Stimulated activated CD4-positive, alpha-beta T cell treated with anti-CD3 and anti-CD28 coated beads, Interleukin-12 subunit alpha, Interleukin-12 subunit beta, amount 100 ng/mL, for 24 hours (primary cell): ENCODE results near the gene SLC39A9.

Experiments used
- DNase-seq, 2 experiments: peaks; one replicate each; pipeline ENCODE4 v3.0.0-alpha.2; 2020; ENCODE audit warnings: low read depth in 2 of 2

Gene SLC39A9, protein sequence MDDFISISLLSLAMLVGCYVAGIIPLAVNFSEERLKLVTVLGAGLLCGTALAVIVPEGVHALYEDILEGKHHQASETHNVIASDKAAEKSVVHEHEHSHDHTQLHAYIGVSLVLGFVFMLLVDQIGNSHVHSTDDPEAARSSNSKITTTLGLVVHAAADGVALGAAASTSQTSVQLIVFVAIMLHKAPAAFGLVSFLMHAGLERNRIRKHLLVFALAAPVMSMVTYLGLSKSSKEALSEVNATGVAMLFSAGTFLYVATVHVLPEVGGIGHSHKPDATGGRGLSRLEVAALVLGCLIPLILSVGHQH

DNA sequence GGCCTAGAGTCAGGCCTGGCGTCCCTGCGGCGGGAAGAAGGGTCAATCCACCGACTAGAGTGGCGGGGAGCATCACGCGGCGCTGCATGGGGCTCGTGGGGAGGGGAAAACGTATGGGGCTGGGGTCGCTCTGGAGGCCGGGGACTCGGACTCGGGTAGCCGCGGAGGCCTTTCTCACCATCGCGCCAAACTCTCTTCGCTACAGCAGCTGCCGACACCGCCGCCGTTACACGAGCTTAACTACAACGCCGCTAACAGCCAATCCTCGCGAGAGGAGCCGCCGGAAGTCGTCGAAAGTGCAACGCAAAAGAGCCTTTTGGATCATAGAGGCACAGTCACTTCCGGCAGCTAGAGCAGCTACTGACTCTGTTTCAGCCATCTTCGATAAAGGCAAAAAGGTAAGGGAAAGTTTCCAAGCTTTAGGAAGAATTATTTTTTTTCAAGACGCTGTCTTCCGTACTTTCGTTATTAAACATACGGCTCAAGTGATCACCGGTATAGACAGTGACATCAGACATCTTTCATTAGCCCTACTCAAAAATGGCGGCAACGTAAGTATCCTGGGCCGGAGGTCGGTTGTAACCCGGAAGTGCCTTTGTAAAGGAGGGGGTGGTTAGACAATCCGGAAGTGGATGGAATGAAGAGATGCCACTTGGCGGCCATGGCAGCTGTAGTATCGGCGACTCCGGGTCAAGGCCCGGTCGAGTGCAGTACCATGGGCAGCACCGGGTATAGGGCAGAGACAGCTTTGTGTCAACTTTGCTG, at the start of gene SLC39A9, which contains the start of gene ERH:
Gene SLC39A9, plus strand, starts transcription at position 640 of the 765 bp plus-strand sequence. CDS start 678 bp downstream, outside the sequence.
Gene ERH, minus strand, starts transcription at position 247 of the 765 bp plus-strand sequence. Its CDS starts 66 bp downstream, at position 181.
- DNase-seq, result peak; percentile 87 to 89

DNA sequence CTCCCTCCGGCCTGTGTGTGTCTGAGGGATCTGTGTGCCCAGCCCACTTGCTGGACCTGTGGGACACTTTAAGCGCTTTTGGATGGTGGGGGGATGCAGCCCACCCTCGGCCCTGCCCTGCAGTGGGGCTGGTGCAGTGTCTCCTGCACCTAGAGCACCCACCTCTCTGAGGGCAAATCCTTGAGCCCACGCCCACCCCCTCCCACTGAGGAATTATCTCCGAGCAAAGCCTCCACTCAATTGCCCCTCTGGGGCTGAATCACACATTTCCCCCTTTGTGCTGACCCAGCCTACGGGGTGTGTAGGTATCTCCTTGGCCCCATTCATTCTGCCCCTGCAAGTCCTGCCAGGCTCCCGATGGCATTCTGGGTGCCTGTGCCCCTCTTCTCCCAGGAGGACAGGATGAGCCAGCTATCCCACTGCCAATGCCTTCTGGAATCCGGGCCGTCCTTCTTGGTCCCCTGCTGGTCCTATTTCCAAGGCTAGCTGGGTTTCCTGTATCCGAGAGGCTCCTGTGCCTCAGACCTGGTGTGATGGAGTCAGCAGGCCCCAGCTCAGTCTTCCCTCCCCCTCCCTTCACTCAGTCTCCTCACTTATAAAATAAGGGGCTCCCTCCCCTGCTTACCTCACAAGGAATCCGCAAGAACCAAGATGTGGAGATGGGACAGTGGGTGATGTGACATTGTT, 49.3 kb upstream of the SLC39A9 start:
- DNase-seq, result no peak

DNA sequence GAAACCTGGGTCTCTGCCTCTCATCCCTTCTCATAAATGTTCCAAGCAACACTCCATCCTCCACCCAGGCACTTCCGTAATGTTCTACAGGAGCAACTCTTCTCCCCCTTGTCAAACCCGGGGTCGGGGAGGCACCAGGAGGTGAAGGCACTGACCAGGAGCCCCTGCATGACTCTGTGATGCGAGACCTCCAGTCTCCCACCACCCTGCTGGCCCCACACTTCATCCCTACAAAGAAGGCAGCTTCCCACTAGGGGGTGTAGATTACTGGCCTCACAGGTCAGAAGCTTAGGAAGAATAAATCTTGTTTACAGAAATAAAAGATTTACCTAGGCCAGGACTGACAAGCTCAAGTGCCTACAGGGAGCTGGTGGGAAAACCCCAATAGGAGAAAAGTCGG, 47.6 kb upstream of the SLC39A9 start:
- no peak for DNase-seq

DNA sequence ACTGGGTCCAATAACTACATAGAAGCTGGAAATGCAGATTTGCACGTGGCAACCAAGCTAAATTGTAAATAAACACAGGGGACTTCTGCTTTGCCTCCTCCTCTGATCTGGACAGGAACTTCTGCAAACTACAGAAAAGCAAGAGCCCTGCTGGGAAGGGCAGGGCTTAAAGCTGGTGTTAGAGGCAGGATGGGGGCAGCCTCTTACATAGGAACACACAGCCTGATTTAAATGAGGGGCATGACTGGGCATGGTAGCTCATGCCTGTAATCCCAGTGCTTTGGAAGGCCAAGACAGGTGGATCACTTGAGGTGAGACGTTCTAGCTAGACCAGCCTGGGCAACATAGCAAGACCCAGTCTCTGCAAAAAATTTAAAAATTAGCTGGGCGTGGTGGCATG, 47.1 kb upstream of the SLC39A9 start:
- no peak for DNase-seq

DNA sequence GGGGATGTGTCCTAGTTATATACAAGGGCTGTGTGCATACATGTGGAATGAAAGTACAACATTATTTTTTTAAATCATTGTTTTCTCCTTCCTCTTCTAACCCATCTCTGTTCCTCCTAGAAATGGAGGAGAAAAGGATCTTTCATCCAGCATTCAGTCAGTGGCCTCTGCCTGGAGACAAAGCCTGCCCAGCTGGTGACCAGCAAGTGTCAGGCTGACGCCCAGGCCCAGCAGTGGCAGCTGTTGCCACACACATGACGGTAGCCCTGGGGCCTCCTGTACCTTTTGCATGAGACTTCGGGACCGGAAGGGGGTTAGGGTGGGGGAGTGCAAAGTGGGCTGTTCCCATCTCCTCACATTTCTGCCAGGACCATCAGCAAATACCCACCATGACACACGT, 46.6 kb upstream of the SLC39A9 start:
- no peak for DNase-seq

DNA sequence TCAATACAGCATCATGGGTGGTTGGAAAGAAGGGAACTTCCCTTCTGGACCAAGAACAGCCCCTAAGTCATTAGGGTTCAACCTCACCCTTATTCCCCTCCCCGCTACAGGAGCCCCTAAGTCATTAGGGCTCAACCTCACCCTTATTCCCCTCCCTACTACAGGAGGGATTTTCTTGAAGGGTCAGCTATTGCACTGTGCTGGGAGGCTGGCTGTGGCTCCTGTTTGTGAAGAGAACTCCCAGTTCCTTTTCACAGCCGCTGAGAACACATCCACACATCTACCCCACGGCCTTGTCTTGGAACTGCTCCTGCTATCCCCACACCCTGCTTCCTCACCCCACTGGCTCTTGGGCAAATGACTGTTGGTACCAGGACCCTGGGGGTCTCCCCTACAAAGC, 45.3 kb upstream of the SLC39A9 start:
- DNase-seq, result no peak

DNA sequence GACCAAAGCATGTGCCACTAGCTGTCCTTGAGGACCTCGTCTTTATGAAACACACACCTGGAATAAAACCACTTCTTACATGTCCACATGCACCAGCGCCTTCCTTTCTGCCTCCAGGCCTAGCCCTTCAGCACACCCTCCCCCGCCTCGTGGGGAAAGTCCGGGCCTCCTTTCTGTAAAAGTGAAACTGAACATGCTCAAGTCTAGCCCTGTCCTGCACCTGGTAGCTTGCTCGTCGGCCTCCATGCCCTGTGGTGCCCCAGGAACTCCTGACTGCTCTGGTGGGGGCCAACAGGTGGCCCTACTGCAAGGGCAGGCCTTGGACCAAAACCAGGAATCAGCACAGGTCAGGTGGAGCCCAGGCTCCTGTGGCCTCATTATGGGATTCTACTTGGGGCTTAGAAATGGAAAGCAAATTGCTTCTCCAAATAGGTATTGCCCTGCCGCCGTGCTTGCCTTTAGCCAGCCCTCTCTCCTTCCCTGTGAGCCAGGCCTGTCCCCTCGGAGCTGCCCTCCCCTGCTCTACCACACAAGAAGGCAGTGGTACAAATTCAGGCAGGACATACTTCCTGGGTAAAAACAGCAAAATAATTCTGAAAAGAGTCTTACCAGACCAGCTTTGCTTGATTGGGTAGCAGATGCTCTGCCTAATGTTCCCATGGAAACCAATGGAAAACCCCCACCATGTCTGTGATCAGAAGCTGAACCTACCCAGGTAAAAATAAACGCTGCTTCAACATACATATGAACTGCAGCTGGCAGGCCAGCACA, 43.9 kb upstream of the SLC39A9 start:
- DNase-seq, result peak; percentile 42 to 58

DNA sequence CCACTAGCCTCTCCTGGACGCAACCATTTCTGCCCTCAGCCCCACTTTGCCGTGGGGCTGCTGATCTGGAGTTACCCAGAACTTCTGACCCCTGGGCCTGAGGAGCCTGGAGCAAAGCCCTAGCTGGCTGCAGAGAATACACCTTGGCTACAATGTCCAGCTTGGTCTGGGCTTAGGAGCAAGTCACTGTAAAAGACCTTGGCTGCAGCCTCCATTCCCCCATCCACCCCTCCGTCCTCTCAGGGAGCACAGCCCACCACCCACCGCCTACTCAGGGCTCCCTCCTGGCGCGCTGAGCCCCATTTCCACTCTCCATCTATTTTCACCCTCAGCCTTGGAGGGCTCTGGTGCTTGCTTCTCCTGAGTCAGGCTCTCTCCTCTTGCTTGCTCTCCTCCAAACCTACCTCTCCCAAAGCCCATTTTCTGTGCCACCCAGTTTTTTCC, 43.3 kb upstream of the SLC39A9 start:
- DNase-seq, result no peak

DNA sequence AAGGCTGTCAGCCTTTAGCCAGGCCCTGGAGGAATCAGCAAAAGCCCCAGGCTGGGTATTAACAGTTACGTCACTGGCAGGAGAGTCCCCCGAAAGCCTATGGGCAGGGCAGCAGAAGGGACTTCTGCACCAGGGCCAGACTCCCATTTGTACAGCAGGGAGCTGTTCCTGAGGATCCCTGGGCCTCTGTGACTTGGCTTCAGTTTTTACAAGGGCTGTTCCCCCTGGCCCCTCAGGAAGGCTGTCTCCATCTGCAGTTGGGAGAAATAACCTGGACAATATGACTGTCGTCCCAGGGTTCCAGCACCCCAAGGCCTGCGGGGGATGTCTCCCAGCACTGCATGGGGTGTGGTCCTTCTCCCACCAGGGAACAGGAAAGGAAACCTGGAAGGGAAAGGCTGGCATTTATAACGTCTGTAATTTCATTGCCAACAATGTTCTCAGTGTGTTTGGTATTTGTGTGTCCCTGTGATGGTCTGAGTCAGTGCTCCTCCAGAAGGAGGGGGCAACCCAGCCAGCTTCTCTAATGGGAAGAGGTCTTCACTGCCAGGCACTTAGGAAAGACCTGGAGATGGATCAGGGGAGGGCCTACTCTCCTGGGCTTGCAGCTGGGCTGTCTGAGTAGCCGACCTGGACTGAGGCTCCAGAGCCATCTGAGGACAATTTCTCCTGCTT, 42.7 kb upstream of the SLC39A9 start:
- DNase-seq, result no peak

DNA sequence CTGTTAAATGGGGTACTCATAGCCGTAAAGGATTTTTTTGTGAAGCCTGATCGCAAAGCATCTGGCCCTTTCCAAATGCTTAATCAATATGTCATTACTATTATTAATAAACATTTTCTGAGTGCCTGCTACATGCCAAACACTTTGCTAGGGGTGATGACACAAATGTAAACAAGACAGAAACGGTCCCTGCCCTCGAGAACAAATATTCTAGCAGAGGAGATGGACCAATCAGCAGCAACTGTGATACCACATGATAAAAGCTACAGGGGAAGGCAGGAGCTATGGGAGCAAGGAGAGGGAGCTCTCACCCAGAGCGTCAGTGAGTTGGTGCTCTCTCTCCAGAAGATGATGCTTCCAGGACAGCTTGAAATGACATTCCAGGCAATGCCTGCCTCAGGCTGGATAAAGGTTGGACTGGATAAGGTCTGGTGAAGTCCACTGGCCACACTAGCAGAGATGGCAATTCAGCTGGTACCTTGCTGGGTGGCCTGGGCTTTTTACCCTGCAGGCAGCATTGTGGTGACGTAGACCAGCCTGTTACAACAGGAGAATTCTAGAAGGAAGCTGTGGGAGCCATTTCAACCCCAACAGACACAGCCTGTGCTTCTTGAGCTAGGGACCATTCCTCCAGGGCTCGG, 41.5 kb upstream of the SLC39A9 start:
- no peak for DNase-seq

DNA sequence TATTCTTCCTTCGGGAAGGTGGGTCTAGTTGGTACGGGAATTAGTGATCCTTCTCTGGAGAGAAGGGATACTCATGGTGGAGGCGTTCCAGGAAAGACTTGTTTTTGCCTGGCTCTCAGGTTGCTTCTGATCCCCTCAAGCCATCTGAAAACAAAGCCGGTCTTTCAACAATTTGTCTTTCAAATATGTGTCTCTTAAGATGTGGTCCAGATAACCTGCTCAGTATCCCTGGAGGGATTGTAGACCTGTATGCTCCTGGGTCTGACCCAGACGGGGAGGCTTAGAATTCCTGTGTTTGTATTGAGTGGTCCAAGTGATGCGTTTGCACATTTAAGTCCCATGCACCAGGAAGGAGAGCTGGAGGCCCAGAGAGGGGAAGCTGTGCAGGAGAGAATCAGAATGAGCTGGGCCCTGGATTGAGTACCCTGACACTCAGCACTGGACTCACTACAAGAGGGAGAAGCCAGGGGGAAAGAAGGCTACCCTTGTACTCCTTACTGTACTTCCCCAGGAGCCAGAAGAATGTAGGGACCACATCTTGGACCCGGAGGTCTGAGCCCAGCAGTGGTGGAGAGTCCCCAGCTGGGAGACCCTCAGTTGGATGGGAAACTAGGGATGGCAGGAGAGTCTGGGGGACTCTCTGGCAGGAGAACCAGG, 40.8 kb upstream of the SLC39A9 start:
- no peak for DNase-seq

DNA sequence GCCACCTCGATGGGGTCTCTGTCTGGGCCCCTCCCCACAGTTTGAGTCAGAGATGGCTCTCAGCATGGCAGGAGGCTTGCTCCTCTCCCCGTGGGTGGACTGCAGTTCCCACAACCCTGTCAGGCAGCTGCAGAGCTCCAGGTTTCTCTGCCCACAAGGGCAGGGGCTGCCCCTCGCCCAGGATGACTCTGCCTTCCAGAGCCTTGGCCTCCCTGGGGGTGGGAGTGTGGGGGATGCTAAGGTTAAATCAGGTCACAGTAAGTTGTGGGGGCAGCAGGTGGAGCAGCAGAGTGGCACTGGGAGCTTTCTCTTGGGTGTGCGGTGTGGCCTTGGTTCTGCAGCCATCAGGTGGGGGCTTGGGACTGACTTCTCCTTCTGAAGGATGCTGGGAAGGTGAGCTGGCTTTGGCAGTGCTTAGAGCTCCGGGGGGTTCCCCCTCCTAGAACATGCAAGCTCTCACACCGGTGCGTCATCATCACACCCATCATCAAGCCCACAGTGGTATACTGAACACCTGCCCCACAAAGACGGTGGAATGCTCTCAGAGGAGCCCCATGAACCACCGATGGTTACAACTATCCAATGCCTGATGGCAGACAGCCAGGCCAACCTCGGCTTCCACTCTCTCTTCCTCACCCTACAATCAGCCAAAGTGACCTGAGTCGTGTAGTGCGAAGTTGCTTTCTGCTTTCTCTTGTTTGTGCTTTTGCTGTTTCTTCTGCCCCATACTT, 40.1 kb upstream of the SLC39A9 start:
- peak; percentile 17 to 48 for DNase-seq

DNA sequence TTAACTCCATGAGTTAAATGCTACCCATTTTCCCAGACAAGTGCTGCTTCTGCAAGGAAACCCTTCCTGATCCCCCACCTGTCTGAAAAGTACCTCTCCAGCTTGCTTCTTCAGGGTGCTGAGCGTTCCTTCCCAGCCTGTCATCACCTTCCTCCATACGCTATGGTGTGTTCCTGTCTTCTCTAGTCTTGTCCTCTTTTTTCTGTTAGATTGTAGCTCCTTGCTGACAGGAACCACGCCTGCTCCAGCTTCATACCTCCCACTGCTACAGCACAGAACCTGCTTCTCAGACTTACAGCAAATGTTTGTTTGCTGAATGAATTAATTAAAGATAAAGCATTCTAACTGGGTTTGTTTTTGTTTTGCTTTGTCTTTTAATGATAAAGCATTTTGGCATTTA, 39.5 kb upstream of the SLC39A9 start:
- no peak for DNase-seq

DNA sequence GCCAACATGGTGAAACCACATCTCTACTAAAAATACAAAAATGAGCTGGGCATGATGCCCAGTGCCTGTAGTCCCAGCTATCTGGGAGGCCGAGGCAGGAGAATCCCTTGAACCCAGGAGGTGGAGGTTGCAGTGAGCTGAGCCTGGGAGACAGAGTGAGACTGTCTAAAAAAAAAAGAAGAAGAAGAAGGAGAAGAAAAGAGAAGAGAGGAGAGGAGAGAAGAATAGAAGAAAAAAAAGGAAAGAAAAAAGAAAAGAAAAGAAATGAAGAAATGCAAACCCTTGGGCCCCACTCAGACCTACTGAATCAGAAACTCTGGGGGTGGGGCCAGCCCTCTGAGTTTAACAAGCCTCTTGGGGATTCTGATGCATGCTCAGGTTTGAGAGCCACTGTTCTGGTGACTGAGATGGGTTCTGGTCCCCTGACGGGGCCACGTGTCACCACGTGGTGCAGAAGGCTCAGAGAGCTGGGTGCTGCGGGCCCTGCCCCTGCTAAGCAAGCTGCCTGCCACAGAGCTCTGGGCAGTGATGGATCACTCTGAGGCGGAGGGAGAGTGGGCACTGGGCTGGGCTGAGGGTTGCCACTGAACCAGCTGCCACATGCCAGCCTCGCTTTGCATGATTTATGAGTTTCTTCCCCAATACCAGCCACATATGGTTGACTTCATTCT, 37.9 kb upstream of the SLC39A9 start:
- DNase-seq, result no peak

DNA sequence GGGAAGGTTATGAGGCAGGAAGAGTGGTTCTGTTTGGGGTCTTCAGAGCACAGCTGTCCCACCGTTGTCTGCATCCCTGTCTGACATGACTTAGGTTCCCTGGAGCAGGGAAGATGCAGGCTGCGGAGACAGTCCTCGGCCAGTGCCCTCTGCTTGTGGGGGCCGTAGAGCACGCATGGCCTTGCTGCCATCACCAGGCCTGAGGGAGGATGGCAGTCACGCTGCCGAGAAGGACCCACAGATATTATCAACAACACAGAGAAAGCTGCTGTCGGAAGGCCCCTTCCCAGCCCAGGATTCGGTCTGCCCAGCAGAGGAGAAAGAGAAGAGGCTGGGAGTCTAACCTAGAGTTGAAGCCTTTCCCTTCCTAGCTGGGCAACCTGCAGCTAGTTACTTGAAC, 35.4 kb upstream of the SLC39A9 start:
- no peak for DNase-seq

DNA sequence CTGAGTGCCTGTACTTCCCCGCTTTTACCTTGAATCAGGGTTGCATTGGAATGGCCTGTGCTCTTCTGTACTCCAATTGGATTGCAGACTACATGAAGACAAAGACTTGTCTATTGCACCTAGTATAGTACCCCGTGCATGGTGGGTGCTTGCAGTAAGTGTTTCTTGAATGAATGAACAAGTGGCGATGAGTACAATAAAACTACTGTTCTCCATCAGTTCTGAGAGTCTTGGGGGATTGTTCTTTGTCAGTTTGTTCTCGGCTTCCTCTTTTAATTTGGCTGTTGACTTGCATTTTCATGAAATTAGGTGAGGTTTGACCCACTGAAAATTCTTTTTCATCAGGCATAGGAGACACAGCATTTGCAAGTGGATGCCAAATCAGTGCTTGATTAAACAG, 34.5 kb upstream of the SLC39A9 start:
- DNase-seq, result no peak

DNA sequence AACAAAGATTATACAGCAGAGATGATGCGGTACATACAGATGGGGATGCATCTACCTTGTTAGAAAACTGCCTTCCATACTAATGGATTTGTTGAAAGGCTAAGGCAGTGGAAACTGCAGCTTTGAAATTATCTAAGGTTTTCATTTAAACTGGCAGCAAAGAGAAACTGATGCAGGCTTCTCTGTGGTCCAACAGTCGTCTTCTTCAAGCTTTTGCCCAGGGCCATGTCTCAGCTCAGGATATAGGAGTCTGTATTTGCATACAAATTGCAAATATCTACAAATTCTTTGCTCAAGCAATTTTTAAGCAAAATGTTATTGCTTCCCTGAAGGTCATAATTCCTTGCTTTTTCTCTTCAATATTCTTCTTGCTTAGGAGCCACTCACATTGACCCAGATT, 34.1 kb upstream of the SLC39A9 start:
- DNase-seq, result no peak

DNA sequence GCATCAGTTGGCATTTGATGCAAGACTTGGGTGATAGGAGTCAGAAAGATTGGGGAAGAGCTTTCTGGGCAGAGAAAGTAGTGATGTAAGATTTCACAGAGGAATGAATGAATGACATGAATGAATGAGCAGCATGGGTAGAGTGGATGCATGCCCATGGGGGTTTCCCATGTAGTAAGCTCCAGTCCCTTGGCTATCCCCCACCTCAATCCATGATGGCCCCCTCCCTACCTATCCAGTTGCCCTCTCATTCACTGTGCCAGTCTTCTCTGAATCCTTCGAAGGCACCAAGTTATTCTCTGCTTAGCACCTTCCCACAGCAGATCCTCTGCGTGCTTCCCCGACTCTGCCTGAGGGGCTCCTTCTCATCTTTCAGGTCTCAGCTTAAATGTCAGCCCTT, 32.4 kb upstream of the SLC39A9 start:
- DNase-seq, result no peak

DNA sequence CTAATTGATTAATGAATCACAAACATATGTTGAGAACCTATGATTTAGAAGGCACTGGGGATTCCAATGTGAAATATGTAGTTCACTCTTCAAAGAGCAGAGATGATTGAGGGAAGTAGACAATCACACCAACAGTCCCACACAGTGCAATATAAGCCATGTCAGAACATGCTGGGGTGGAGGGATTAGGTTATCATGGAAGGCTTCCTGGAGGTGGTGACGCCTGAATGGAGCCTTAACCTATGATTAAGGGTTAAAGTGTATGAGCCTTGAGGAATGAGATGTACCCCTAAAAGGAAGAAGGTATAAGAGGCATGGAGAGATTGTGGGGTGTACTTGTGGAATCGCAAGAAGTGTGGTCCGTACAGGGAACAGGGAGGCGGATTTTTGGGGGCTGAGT, 31.7 kb upstream of the SLC39A9 start:
- DNase-seq, result no peak
